Activated naive CD4-positive, alpha-beta T cell treated with anti-CD3 and anti-CD28 coated beads, Interleukin-2, amount 10 ng/mL, durations not matched to agents 7 days and 5 days (primary cell): ENCODE data around the gene KCNJ16.

Experiments used
- CTCF ChIA-PET: fragments of 350-600 bp; sonication (Branson Sonifier 250); formaldehyde crosslinking; loops from one replicate; lab custom pipeline; 2021; ENCODE audit warnings: antibody characterized with exemption; lab: Charles Lee
- DNase-seq: peaks from one replicate; pipeline ENCODE4 v3.0.0-alpha.2; 2020
- H3K27ac Mint-ChIP-seq: one replicate; pipeline ENCODE4 v1.8.0; 2021; ENCODE audit warnings: mild to moderate bottlenecking, moderate library complexity, mixed read lengths
- H3K27me3 Mint-ChIP-seq: one replicate; pipeline ENCODE4 v1.8.0; 2021; ENCODE audit warnings: mild to moderate bottlenecking, mixed read lengths
- H3K36me3 Mint-ChIP-seq: one replicate; pipeline ENCODE4 v1.8.0; 2021; ENCODE audit warnings: mixed read lengths
- H3K4me1 Mint-ChIP-seq: one replicate; pipeline ENCODE4 v1.8.0; 2021; ENCODE audit warnings: mixed read lengths
- H3K4me3 Mint-ChIP-seq: one replicate; pipeline ENCODE4 v1.8.0; 2021; ENCODE audit warnings: mild to moderate bottlenecking, moderate library complexity, mixed read lengths
- H3K9me3 Mint-ChIP-seq: one replicate; pipeline ENCODE4 v1.8.0; 2021; ENCODE audit warnings: mixed read lengths

KCNJ16 gene

GRCh38 chr17:70116919-70117318, 41.9 kb downstream of the KCNJ16 start:
- no peak for DNase-seq
- CTCF ChIA-PET = no interaction called here
- H3K36me3 Mint-ChIP-seq = no peaks in the 10 kb centered on the region
- no peaks in the 10 kb centered on the region for H3K9me3 Mint-ChIP-seq
- no peak overlapping the region for H3K27ac Mint-ChIP-seq
- peaks cover 5% of the 10 kb centered on the region for H3K27me3 Mint-ChIP-seq
- H3K4me3 Mint-ChIP-seq = no peak overlapping the region
- H3K4me1 Mint-ChIP-seq = no peaks in the 10 kb centered on the region

- H3K27ac Mint-ChIP-seq = no peak overlapping the region
- no peak for DNase-seq
- no peaks in the 10 kb centered on the region for H3K36me3 Mint-ChIP-seq
These were observed 44.5 kb downstream of the KCNJ16 start for GRCh38 chr17:70119545-70119944.

GRCh38 chr17:70119983-70120382, 45.0 kb downstream of the KCNJ16 start:
- Mint-ChIP-seq H3K4me1 (no peaks in the 10 kb centered on the region), H3K9me3 (no peaks in the 10 kb centered on the region), H3K36me3 (no peaks in the 10 kb centered on the region), H3K27me3 (peaks cover 5% of the 10 kb centered on the region), H3K27ac (no peak overlapping the region), H3K4me3 (no peak overlapping the region)
- DNase-seq = no peak
- CTCF ChIA-PET = no interaction called here

More at GRCh38 chr17:70119545-70119944, 44.5 kb downstream of the KCNJ16 start:
- Mint-ChIP-seq H3K27me3 (peaks cover 5% of the 10 kb centered on the region), H3K4me3 (no peak overlapping the region), H3K9me3 (no peaks in the 10 kb centered on the region), H3K4me1 (no peaks in the 10 kb centered on the region)
- CTCF ChIA-PET = no interaction called here

GRCh38 chr17:70120425-70120824, 45.4 kb downstream of the KCNJ16 start:
- Mint-ChIP-seq H3K4me3 (no peak overlapping the region), H3K36me3 (no peaks in the 10 kb centered on the region), H3K27ac (no peak overlapping the region), H3K27me3 (peaks cover 5% of the 10 kb centered on the region), H3K9me3 (no peaks in the 10 kb centered on the region), H3K4me1 (no peaks in the 10 kb centered on the region)
- CTCF ChIA-PET = no interaction called here
- no peak for DNase-seq

GRCh38 chr17:70121126-70121525, 46.1 kb downstream of the KCNJ16 start:
- CTCF ChIA-PET = no interaction called here
- Mint-ChIP-seq H3K9me3 (no peaks in the 10 kb centered on the region), H3K4me3 (no peak overlapping the region), H3K27me3 (peaks cover 5% of the 10 kb centered on the region), H3K36me3 (no peaks in the 10 kb centered on the region), H3K27ac (no peak overlapping the region), H3K4me1 (no peaks in the 10 kb centered on the region)
- no peak for DNase-seq

- Mint-ChIP-seq H3K27ac (no peak overlapping the region), H3K4me1 (no peaks in the 10 kb centered on the region), H3K36me3 (no peaks in the 10 kb centered on the region), H3K27me3 (peaks cover 5% of the 10 kb centered on the region), H3K4me3 (no peak overlapping the region), H3K9me3 (no peaks in the 10 kb centered on the region)
- no peak for DNase-seq
- CTCF ChIA-PET = interaction anchor here (1.1 kb wide), 1 partner anchor 516 kb away, joined by 3 read pairs; no protein-coding TSS in a partner anchor
These were observed 48.2 kb downstream of the KCNJ16 start for GRCh38 chr17:70123193-70123592.

GRCh38 chr17:70124723-70125122, 49.7 kb downstream of the KCNJ16 start:
- H3K4me3 Mint-ChIP-seq = no peak overlapping the region
- no peaks in the 10 kb centered on the region for H3K36me3 Mint-ChIP-seq
- no peaks in the 10 kb centered on the region for H3K27me3 Mint-ChIP-seq

GRCh38 chr17:70127221-70127873, 52.3 kb downstream of the KCNJ16 start:
- CTCF ChIA-PET = no interaction called here
- Mint-ChIP-seq H3K9me3 (no peaks in the 10 kb centered on the region), H3K36me3 (no peaks in the 10 kb centered on the region), H3K4me1 (no peaks in the 10 kb centered on the region), H3K4me3 (no peak overlapping the region), H3K27ac (no peak overlapping the region), H3K27me3 (no peaks in the 10 kb centered on the region)
- no peak for DNase-seq

More at GRCh38 chr17:70124723-70125122, 49.7 kb downstream of the KCNJ16 start:
- no peaks in the 10 kb centered on the region for H3K9me3 Mint-ChIP-seq
- no peaks in the 10 kb centered on the region for H3K4me1 Mint-ChIP-seq
- H3K27ac Mint-ChIP-seq = no peak overlapping the region
- CTCF ChIA-PET = no interaction called here
- no peak for DNase-seq

GRCh38 chr17:70128727-70129238, 53.8 kb downstream of the KCNJ16 start:
- DNase-seq = no peak
- H3K36me3 Mint-ChIP-seq = no peaks in the 10 kb centered on the region
- H3K4me1 Mint-ChIP-seq = no peaks in the 10 kb centered on the region
- H3K4me3 Mint-ChIP-seq = no peak overlapping the region
- CTCF ChIA-PET = no interaction called here
- H3K27me3 Mint-ChIP-seq = no peaks in the 10 kb centered on the region
- H3K9me3 Mint-ChIP-seq = no peaks in the 10 kb centered on the region
- H3K27ac Mint-ChIP-seq = no peak overlapping the region

- Mint-ChIP-seq H3K4me3 (no peak overlapping the region), H3K27me3 (peaks cover 4% of the 10 kb centered on the region), H3K36me3 (no peaks in the 10 kb centered on the region), H3K4me1 (no peaks in the 10 kb centered on the region), H3K27ac (no peak overlapping the region), H3K9me3 (no peaks in the 10 kb centered on the region)
- DNase-seq = no peak
- CTCF ChIA-PET = no interaction called here
These were observed 55.3 kb downstream of the KCNJ16 start for GRCh38 chr17:70130289-70130688.

GRCh38 chr17:70132505-70132904, 57.5 kb downstream of the KCNJ16 start:
- Mint-ChIP-seq H3K27ac (no peak overlapping the region), H3K4me3 (no peak overlapping the region), H3K9me3 (no peaks in the 10 kb centered on the region), H3K27me3 (peaks cover 4% of the 10 kb centered on the region), H3K36me3 (no peaks in the 10 kb centered on the region), H3K4me1 (peaks cover 8% of the 10 kb centered on the region)
- CTCF ChIA-PET = no interaction called here
- DNase-seq = no peak

- peaks cover 4% of the 10 kb centered on the region for H3K27me3 Mint-ChIP-seq
- H3K4me3 Mint-ChIP-seq = no peak overlapping the region
- CTCF ChIA-PET = no interaction called here
- H3K4me1 Mint-ChIP-seq = peaks cover 10% of the 10 kb centered on the region
- DNase-seq = no peak
- H3K27ac Mint-ChIP-seq = no peak overlapping the region
- H3K36me3 Mint-ChIP-seq = no peaks in the 10 kb centered on the region
- no peaks in the 10 kb centered on the region for H3K9me3 Mint-ChIP-seq
These were observed 59.0 kb downstream of the KCNJ16 start for GRCh38 chr17:70134042-70134441.

- CTCF ChIA-PET = no interaction called here
- Mint-ChIP-seq H3K27me3 (peaks cover 4% of the 10 kb centered on the region), H3K9me3 (no peaks in the 10 kb centered on the region)
These were observed 59.8 kb downstream of the KCNJ16 start for GRCh38 chr17:70134777-70135176.

GRCh38 chr17:70136131-70136530, 61.1 kb downstream of the KCNJ16 start:
- no peaks in the 10 kb centered on the region for H3K36me3 Mint-ChIP-seq
- H3K27ac Mint-ChIP-seq = no peak overlapping the region
- CTCF ChIA-PET = no interaction called here
- H3K27me3 Mint-ChIP-seq = peaks cover 4% of the 10 kb centered on the region
- no peaks in the 10 kb centered on the region for H3K9me3 Mint-ChIP-seq
- H3K4me1 Mint-ChIP-seq = peaks cover 10% of the 10 kb centered on the region
- DNase-seq = no peak
- no peak overlapping the region for H3K4me3 Mint-ChIP-seq

More at GRCh38 chr17:70134777-70135176, 59.8 kb downstream of the KCNJ16 start:
- no peak for DNase-seq
- H3K4me3 Mint-ChIP-seq = no peak overlapping the region
- H3K27ac Mint-ChIP-seq = no peak overlapping the region
- H3K36me3 Mint-ChIP-seq = no peaks in the 10 kb centered on the region
- H3K4me1 Mint-ChIP-seq = peaks cover 10% of the 10 kb centered on the region
